H1 (cell line): ENCODE data around the gene LBR. TPM values are rescaled to one million over a fixed set of nuclear protein-coding genes. Genes with fewer than 3 reads are reported as not detected.

Experiments
- CTCF ChIA-PET: fragments of 300-600 bp; sonication (Branson Sonifier 250); formaldehyde crosslinking; loops from one replicate; lab custom pipeline; 2021; ENCODE audit not compliant: partially characterized antibody; lab: Charles Lee
- POLR2A ChIA-PET: fragments of 300-600 bp; sonication (Branson Sonifier 250); formaldehyde crosslinking; loops from one replicate; lab custom pipeline; 2021; ENCODE audit warnings: inconsistent platforms; ENCODE audit not compliant: partially characterized antibody; lab: Charles Lee
- DNase-seq, 2 experiments: peaks; one replicate each; pipeline versions ENCODE4 v3.0.0 to v3.0.0-alpha.2; 2010 to 2022; ENCODE audit warnings: low spot score in 2 of 2, low read depth in 1 of 2, mixed read lengths in 1 of 2
- FAIRE-seq: peaks from 2 replicates; lab custom pipeline; 2011; peaks lifted over from hg19 to GRCh38; lab: Jason Lieb, UNC
- H2AFZ ChIP-seq: 2 replicates; pipeline ENCODE4 v1.8.1; 2012; ENCODE audit warnings: low read length, inconsistent platforms
- H2AK5ac ChIP-seq: 2 replicates; pipeline ENCODE4 v1.6.1; 2013; ENCODE audit warnings: low read depth, low read length
- H2BK120ac ChIP-seq: replicated peaks from 2 replicates; pipeline ENCODE3; 2013; ENCODE audit warnings: low read depth, low read length, inconsistent platforms
- H2BK12ac ChIP-seq: 2 replicates; pipeline ENCODE4 v1.6.1; 2013; ENCODE audit warnings: low read depth, low read length
- H2BK15ac ChIP-seq: 2 replicates; pipeline ENCODE4 v1.6.1; 2013; ENCODE audit warnings: low read length
- H2BK20ac ChIP-seq: 2 replicates; pipeline ENCODE4 v1.6.1; 2013; ENCODE audit warnings: low read length
- H2BK5ac ChIP-seq: 2 replicates; pipeline ENCODE4 v1.6.1; 2013; ENCODE audit warnings: low read depth, low read length
- H3K14ac ChIP-seq: 2 replicates; pipeline ENCODE4 v1.6.1; 2013; ENCODE audit warnings: inconsistent platforms; ENCODE audit not compliant: insufficient read length
- H3K18ac ChIP-seq: 2 replicates; pipeline ENCODE4 v1.6.1; 2013; ENCODE audit warnings: low read length; ENCODE audit errors: extremely low read depth
- H3K23ac ChIP-seq: 2 replicates; pipeline ENCODE4 v1.6.1; 2013; ENCODE audit warnings: inconsistent platforms; ENCODE audit not compliant: insufficient read length
- H3K23me2 ChIP-seq: 2 replicates; pipeline ENCODE4 v1.6.1; 2013; ENCODE audit warnings: low read depth, low read length
- H3K27ac ChIP-seq: 2 replicates; pipeline ENCODE4 v1.6.1; 2011; ENCODE audit warnings: low read depth, low read length, inconsistent platforms
- H3K27me3 ChIP-seq, 4 experiments: replicated peaks in 1 of 4; 1 replicate in 1 of 4; 2 replicates in 3 of 4; pipeline versions ENCODE4 v1.6.1 to v1.8.1; 2011 to 2013; ENCODE audit warnings: low read length in 3 of 4, mild to moderate bottlenecking in 3 of 4, inconsistent platforms in 2 of 4, mixed read lengths in 2 of 4, moderate library complexity in 1 of 4; ENCODE audit not compliant: control insufficient read depth in 3 of 4, insufficient read depth in 3 of 4; ENCODE audit errors: extremely low read depth in 1 of 4
- H3K36me3 ChIP-seq, 4 experiments: 2 replicates each; pipeline versions ENCODE4 v1.6.1 to v1.8.1; 2011 to 2013; ENCODE audit warnings: mild to moderate bottlenecking in 4 of 4, low read length in 3 of 4, moderate library complexity in 2 of 4, control low read depth in 1 of 4, inconsistent platforms in 1 of 4; ENCODE audit not compliant: insufficient read depth in 4 of 4, control insufficient read depth in 2 of 4
- H3K4ac ChIP-seq: replicated peaks from 2 replicates; pipeline ENCODE3; 2013; ENCODE audit warnings: low read length, low read depth, mixed read lengths, inconsistent platforms; ENCODE audit not compliant: insufficient read length
- H3K4me1 ChIP-seq, 4 experiments: replicated peaks in 1 of 4; 1 replicate in 1 of 4; 2 replicates in 3 of 4; pipeline versions ENCODE4 v1.6.1 to v1.8.1; 2011 to 2013; ENCODE audit warnings: low read length in 3 of 4, inconsistent platforms in 2 of 4, mixed read lengths in 1 of 4; ENCODE audit not compliant: insufficient read depth in 4 of 4, control insufficient read depth in 3 of 4
- H3K4me2 ChIP-seq, 2 experiments: 2 replicates each; pipeline versions ENCODE4 v1.6.1 to v1.8.1; 2011 to 2013; ENCODE audit warnings: low read depth in 2 of 2, low read length in 2 of 2, control low read depth in 1 of 2, inconsistent platforms in 1 of 2, mild to moderate bottlenecking in 1 of 2; ENCODE audit not compliant: insufficient read depth in 1 of 2
- H3K4me3 ChIP-seq, 4 experiments: fragments of 200-600, 300-600 bp in 1 of 4; sonication (generic), shearing (Covaris generic), sonication (Bioruptor Twin) in 1 of 4; 2 replicates each; pipeline versions ENCODE4 v1.5.1 to v1.8.1; 2011 to 2016; ENCODE audit warnings: low read length in 4 of 4, low read depth in 3 of 4, control low read depth in 2 of 4, inconsistent platforms in 2 of 4, mild to moderate bottlenecking in 2 of 4, mixed read lengths in 1 of 4, moderate library complexity in 1 of 4; ENCODE audit not compliant: insufficient read depth in 2 of 4; ENCODE audit errors: extremely low read depth in 1 of 4
- H3K56ac ChIP-seq: replicated peaks from 2 replicates; pipeline ENCODE3; 2013; ENCODE audit warnings: low read depth, mild to moderate bottlenecking, mixed read lengths, low read length, inconsistent platforms; ENCODE audit not compliant: insufficient read length
- H3K79me1 ChIP-seq: 2 replicates; pipeline ENCODE4 v1.6.1; 2013; ENCODE audit warnings: low read depth, low read length, control low read depth
- H3K79me2 ChIP-seq, 2 experiments: 2 replicates each; pipeline versions ENCODE4 v1.6.1 to v1.8.1; 2012 to 2013; ENCODE audit warnings: low read length in 2 of 2, mild to moderate bottlenecking in 2 of 2, inconsistent platforms in 1 of 2; ENCODE audit not compliant: insufficient read depth in 2 of 2, control insufficient read depth in 1 of 2
- H3K9ac ChIP-seq, 4 experiments: replicated peaks in 1 of 4; 1 replicate in 1 of 4; 2 replicates in 3 of 4; pipeline versions ENCODE4 v1.6.1 to v1.8.1; 2011 to 2013; ENCODE audit warnings: low read depth in 3 of 4, low read length in 3 of 4, control low read depth in 2 of 4, mild to moderate bottlenecking in 2 of 4, moderate library complexity in 2 of 4, inconsistent platforms in 1 of 4; ENCODE audit errors: extremely low read depth in 1 of 4
- H3K9me3 ChIP-seq, 2 experiments: 2 replicates each; pipeline versions ENCODE4 v1.6.1 to v1.8.1; 2012 to 2013; ENCODE audit warnings: mild to moderate bottlenecking in 2 of 2, moderate library complexity in 2 of 2, control low read depth in 1 of 2, inconsistent platforms in 1 of 2, low read depth in 1 of 2, low read length in 1 of 2, mixed read lengths in 1 of 2; ENCODE audit not compliant: insufficient read depth in 2 of 2
- H4K20me1 ChIP-seq, 2 experiments: replicated peaks in 1 of 2; 2 replicates each; pipeline versions ENCODE3 to v1.8.1; 2011 to 2013; ENCODE audit warnings: inconsistent platforms in 2 of 2, low read length in 2 of 2, mild to moderate bottlenecking in 1 of 2; ENCODE audit not compliant: insufficient read depth in 2 of 2, control insufficient read depth in 1 of 2
- H4K5ac ChIP-seq: 2 replicates; pipeline ENCODE4 v1.6.1; 2013; ENCODE audit warnings: low read length, low read depth, mixed read lengths, inconsistent platforms; ENCODE audit not compliant: insufficient read length
- H4K8ac ChIP-seq: 2 replicates; pipeline ENCODE4 v1.8.0; 2013; ENCODE audit warnings: mild to moderate bottlenecking, moderate library complexity, low read length, inconsistent platforms; ENCODE audit not compliant: insufficient read depth; ENCODE audit errors: extremely low read depth
- H4K91ac ChIP-seq: replicated peaks from 2 replicates; pipeline ENCODE3; 2013; ENCODE audit warnings: low read length, mixed read lengths, inconsistent platforms; ENCODE audit not compliant: insufficient read length
- BACH1 ChIP-seq: IDR thresholded peaks from 2 replicates; pipeline ENCODE4 v1.6.1; 2012; ENCODE audit warnings: low read length, improper control_type of control experiment
- CREB1 ChIP-seq: IDR thresholded peaks from 2 replicates; pipeline ENCODE4 v1.6.1; 2012; ENCODE audit warnings: inconsistent platforms
- CTBP2 ChIP-seq: IDR thresholded peaks from 2 replicates; pipeline ENCODE4 v1.7.0; 2011; ENCODE audit warnings: borderline replicate concordance, mild to moderate bottlenecking, moderate library complexity, mixed read lengths, low read length; ENCODE audit not compliant: insufficient read depth, insufficient read length
- FOSL1 ChIP-seq: IDR thresholded peaks from 2 replicates; pipeline ENCODE4 v1.6.1; 2011; ENCODE audit warnings: mild to moderate bottlenecking, low read depth, low read length, moderate library complexity; ENCODE audit not compliant: insufficient read depth
- HDAC2 ChIP-seq, 2 experiments: fragments of 300-600 bp in 1 of 2; sonication (generic) in 1 of 2; IDR thresholded peaks; 2 replicates each; pipeline ENCODE4 v1.6.1; 2011 to 2012; ENCODE audit warnings: low read depth in 2 of 2, low read length in 2 of 2, mild to moderate bottlenecking in 2 of 2, moderate library complexity in 2 of 2, borderline replicate concordance in 1 of 2, inconsistent platforms in 1 of 2
- KDM4A ChIP-seq: IDR thresholded peaks from one replicate; pipeline ENCODE4 v1.7.1; 2012; ENCODE audit warnings: low read depth, mild to moderate bottlenecking, moderate library complexity, low read length, inconsistent platforms; ENCODE audit not compliant: severe bottlenecking
- RXRA ChIP-seq: IDR thresholded peaks from 2 replicates; pipeline ENCODE4 v1.6.1; 2011; ENCODE audit warnings: low read depth, mild to moderate bottlenecking, low read length, moderate library complexity; ENCODE audit not compliant: insufficient read depth
- SIRT6 ChIP-seq: IDR thresholded peaks from one replicate; pipeline ENCODE4 v1.7.1; 2012; ENCODE audit warnings: low read length, inconsistent platforms
- SIX5 ChIP-seq: IDR thresholded peaks from 2 replicates; pipeline ENCODE4 v1.6.1; 2011; ENCODE audit warnings: mild to moderate bottlenecking, low read depth, low read length
- TAF1 ChIP-seq: IDR thresholded peaks from 2 replicates; pipeline ENCODE4 v1.6.1; 2011; ENCODE audit warnings: mild to moderate bottlenecking, low read depth, low read length
- TBP ChIP-seq: IDR thresholded peaks from 2 replicates; pipeline ENCODE4 v1.6.1; 2011; ENCODE audit warnings: low read depth, low read length, improper control_type of control experiment
- TEAD4 ChIP-seq: IDR thresholded peaks from 2 replicates; pipeline ENCODE4 v1.6.1; 2012; ENCODE audit warnings: low read depth, low read length, inconsistent platforms, mixed read lengths
- WGBS, 2 experiments: shearing (Covaris generic) in 1 of 2; methylation state at CpG; one replicate each; pipeline versions ENCODE4 v1.1.6 to v1.1.7; 2013 to 2015; ENCODE audit warnings: low lambda C conversion rate in 2 of 2, mixed read lengths in 2 of 2, inconsistent platforms in 1 of 2, low coverage in 1 of 2, missing lambda C conversion rate in 1 of 2; ENCODE audit not compliant: insufficient replicate concordance in 2 of 2, insufficient coverage in 1 of 2, insufficient read length in 1 of 2; ENCODE audit errors: extremely low coverage in 1 of 2, missing lambda C conversion rate in 1 of 2; 5-methylcytosine and 5-hydroxymethylcytosine counted together
- polyA plus RNA-seq, 7 experiments: library from polyadenylated mRNA; depleted of rRNA in 3 of 7; stranded (reverse) in 5 of 7; unstranded in 2 of 7; fragments of >200 nt in 5 of 7; fragments of 200-250 nt in 2 of 7; gene quantifications; 1 replicate in 5 of 7; 2 replicates in 1 of 7; 4 replicates in 1 of 7; pipeline versions ENCODE4 v1.2.1 to v1.2.3, GENCODE V29; 2011 to 2013; ENCODE audit warnings: missing spikeins in 2 of 7, mixed read lengths in 2 of 7
- total RNA-seq: library from RNA; stranded (reverse); fragmentation: NEBNext Ultra II Directional; extraction: Animal tissue kit (Norgen Biotek cat#: 25700); gene quantifications from 2 replicates; pipeline ENCODE4 v1.2.1, GENCODE V29; 2021

LBR gene
- total and polyA plus RNA-seq, 2 of the 8 experiments (the other 6 are each of a cell fraction or from before 2014, with no cell fraction given), result 32.1 to 89.8 TPM

- WGBS, 2 experiments, result 79% methylated on average over 8 of the region's 8 CpGs; no CpG with 5 or more reads in 1 of the 2 experiments
- Histone ChIP-seq H3K9ac (no peak overlapping the region), H3K18ac (no peak overlapping the region), H3K79me2 (no peaks in the 10 kb centered on the region), H3K4me2 (no peak overlapping the region), H3K27ac (no peak overlapping the region), H3K14ac (no peak overlapping the region), H3K4ac (no peak overlapping the region), H4K91ac (no peak overlapping the region), H2BK15ac (no peak overlapping the region), H2BK20ac (no peak overlapping the region), H3K79me1 (no peaks in the 10 kb centered on the region), H4K5ac (no peak overlapping the region), H3K23me2 (no peaks in the 10 kb centered on the region), H4K8ac (no peak overlapping the region), H3K23ac (no peak overlapping the region), H3K4me3 (no peak overlapping the region), H4K20me1 (no peaks in the 10 kb centered on the region), H3K9me3 (no peaks in the 10 kb centered on the region), H2AFZ (no peak overlapping the region), H2BK5ac (no peak overlapping the region), H2BK12ac (no peak overlapping the region), H3K4me1 (peaks cover 0 to 6% (median 1%) of the 10 kb centered on the region in 4 experiments; a peak in 4 of 7 replicates), H2BK120ac (no peak overlapping the region), H3K56ac (no peak overlapping the region), H2AK5ac (no peak overlapping the region), H3K36me3 (no peaks in the 10 kb centered on the region), H3K27me3 (no peaks in the 10 kb centered on the region)
- POLR2A ChIA-PET, result no interaction called here
- DNase-seq (peak in 1 of 2 experiments; percentile 41), FAIRE-seq (no peak)
- TF ChIP-seq SIRT6 (no peak), CTBP2 (no peak), FOSL1 (no peak), HDAC2 (IDR thresholded peaks at IDR 0.05; ENCODE audit: borderline replicate concordance in 1 of 2, low read depth in 2 of 2, low read length in 2 of 2) (no peak), BACH1 (no peak), SIX5 (no peak), CREB1 (no peak), TEAD4 (no peak), KDM4A (no peak), TAF1 (no peak), TBP (no peak), RXRA (no peak)
- CTCF ChIA-PET, result interaction anchor here (0.6 to 18.7 kb wide), 13 partner anchors 10 to 514 kb away, joined by 3 to 229 read pairs (median 3); no protein-coding TSS in a partner anchor
Observed at GRCh38 chr1:225471109-225471452, 43.2 kb upstream of the LBR start.
